Measurements from ENCODE around the gene MRPL23. TPM values are rescaled to one million over a fixed set of nuclear protein-coding genes. Genes with fewer than 3 reads are reported as not detected.

Gene MRPL23
- total and polyA plus RNA-seq, 9 of the 15 experiments (the other 6 are each of a cell fraction or from before 2014, with no cell fraction given): 0.44 to 109 (median 37.4) TPM

DNA sequence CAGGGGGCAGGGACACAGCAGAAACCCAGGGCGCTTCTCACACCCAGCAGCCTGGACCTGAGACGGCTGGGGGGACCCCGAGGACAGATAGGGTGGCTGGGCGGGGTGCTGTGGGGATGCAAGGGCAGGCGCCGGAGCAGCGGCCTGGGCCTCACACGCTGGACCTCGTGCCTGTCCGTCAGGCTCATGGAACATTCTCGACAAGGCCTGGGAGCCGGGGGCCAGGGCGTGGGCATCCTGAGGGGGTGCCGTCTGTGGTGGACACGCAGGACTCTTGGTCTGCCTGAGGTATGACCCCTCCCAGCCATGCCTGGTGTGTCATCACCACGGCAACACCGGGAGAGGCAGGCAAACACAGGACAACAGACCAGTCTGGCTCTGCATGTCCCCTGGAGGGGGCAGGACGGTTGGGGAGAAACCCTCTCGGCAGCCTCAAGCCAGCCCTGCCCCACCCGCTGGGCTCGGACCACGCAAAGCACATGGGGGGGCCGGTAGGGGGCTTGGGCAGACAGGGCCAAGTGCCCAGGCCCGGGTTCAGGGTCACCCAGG, 21.4 kb downstream of the MRPL23 start (continued):
- TF ChIP-seq CBX2 (IDR thresholded peaks at IDR 0.05; ENCODE audit: insufficient read depth, low read length, poor library complexity, severe bottlenecking) (no peak), DNMT1 (IDR thresholded peaks at IDR 0.05) (no peak), ZNF121 (CRISPR knock-in tag; conservative IDR thresholded peaks at IDR 0.05) (no peak)
- TF ChIP-seq, protein P1, sequence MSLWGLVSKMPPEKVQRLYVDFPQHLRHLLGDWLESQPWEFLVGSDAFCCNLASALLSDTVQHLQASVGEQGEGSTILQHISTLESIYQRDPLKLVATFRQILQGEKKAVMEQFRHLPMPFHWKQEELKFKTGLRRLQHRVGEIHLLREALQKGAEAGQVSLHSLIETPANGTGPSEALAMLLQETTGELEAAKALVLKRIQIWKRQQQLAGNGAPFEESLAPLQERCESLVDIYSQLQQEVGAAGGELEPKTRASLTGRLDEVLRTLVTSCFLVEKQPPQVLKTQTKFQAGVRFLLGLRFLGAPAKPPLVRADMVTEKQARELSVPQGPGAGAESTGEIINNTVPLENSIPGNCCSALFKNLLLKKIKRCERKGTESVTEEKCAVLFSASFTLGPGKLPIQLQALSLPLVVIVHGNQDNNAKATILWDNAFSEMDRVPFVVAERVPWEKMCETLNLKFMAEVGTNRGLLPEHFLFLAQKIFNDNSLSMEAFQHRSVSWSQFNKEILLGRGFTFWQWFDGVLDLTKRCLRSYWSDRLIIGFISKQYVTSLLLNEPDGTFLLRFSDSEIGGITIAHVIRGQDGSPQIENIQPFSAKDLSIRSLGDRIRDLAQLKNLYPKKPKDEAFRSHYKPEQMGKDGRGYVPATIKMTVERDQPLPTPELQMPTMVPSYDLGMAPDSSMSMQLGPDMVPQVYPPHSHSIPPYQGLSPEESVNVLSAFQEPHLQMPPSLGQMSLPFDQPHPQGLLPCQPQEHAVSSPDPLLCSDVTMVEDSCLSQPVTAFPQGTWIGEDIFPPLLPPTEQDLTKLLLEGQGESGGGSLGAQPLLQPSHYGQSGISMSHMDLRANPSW (CRISPR knock-in tag; IDR thresholded peaks at IDR 0.05): no peak
- TF ChIP-seq, protein P2, sequence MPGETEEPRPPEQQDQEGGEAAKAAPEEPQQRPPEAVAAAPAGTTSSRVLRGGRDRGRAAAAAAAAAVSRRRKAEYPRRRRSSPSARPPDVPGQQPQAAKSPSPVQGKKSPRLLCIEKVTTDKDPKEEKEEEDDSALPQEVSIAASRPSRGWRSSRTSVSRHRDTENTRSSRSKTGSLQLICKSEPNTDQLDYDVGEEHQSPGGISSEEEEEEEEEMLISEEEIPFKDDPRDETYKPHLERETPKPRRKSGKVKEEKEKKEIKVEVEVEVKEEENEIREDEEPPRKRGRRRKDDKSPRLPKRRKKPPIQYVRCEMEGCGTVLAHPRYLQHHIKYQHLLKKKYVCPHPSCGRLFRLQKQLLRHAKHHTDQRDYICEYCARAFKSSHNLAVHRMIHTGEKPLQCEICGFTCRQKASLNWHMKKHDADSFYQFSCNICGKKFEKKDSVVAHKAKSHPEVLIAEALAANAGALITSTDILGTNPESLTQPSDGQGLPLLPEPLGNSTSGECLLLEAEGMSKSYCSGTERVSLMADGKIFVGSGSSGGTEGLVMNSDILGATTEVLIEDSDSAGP (CRISPR knock-in tag; IDR thresholded peaks at IDR 0.05): no peak
- TF ChIP-seq, protein P3, sequence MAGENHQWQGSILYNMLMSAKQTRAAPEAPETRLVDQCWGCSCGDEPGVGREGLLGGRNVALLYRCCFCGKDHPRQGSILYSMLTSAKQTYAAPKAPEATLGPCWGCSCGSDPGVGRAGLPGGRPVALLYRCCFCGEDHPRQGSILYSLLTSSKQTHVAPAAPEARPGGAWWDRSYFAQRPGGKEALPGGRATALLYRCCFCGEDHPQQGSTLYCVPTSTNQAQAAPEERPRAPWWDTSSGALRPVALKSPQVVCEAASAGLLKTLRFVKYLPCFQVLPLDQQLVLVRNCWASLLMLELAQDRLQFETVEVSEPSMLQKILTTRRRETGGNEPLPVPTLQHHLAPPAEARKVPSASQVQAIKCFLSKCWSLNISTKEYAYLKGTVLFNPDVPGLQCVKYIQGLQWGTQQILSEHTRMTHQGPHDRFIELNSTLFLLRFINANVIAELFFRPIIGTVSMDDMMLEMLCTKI (IDR thresholded peaks at IDR 0.05; ENCODE audit: partially characterized antibody): no peak

Data from K562 (cell line).